Endothelial cell (in vitro differentiated cells): ENCODE measurements around the gene TRMT13. TPM values are rescaled to one million over a fixed set of nuclear protein-coding genes. Genes with fewer than 3 reads are reported as not detected.

Source experiments
- DNase-seq: peaks from one replicate; pipeline ENCODE4 v3.0.0; 2021; ENCODE audit warnings: low spot score
- H3K27ac Mint-ChIP-seq: one replicate; pipeline ENCODE4 v1.8.0; 2021; ENCODE audit warnings: mixed read lengths, inconsistent platforms; ENCODE audit not compliant: unreplicated experiment
- H3K27me3 Mint-ChIP-seq: one replicate; pipeline ENCODE4 v1.8.0; 2021; ENCODE audit warnings: mild to moderate bottlenecking, moderate library complexity, mixed read lengths, inconsistent platforms; ENCODE audit not compliant: unreplicated experiment
- H3K36me3 Mint-ChIP-seq: one replicate; pipeline ENCODE4 v1.8.0; 2021; ENCODE audit warnings: mild to moderate bottlenecking, low read depth, mixed read lengths, inconsistent platforms; ENCODE audit not compliant: unreplicated experiment
- H3K4me1 Mint-ChIP-seq: one replicate; pipeline ENCODE4 v1.8.0; 2021; ENCODE audit warnings: mild to moderate bottlenecking, mixed read lengths, inconsistent platforms; ENCODE audit not compliant: unreplicated experiment
- H3K4me3 Mint-ChIP-seq: one replicate; pipeline ENCODE4 v1.8.0; 2021; ENCODE audit warnings: mild to moderate bottlenecking, mixed read lengths, inconsistent platforms; ENCODE audit not compliant: unreplicated experiment
- H3K9me3 Mint-ChIP-seq: one replicate; pipeline ENCODE4 v1.8.0; 2021; ENCODE audit warnings: mixed read lengths, inconsistent platforms; ENCODE audit not compliant: unreplicated experiment
- CTCF ChIP-seq: fragments of 200-600 bp; sonication (generic); IDR thresholded peaks from one replicate; pipeline ENCODE4 v1.5.0; 2021; ENCODE audit warnings: antibody characterized with exemption; ENCODE audit not compliant: unreplicated experiment
- total RNA-seq: library from RNA; stranded (reverse); fragmentation: NEBNext Ultra II Directional; extraction: Animal tissue kit (Norgen Biotek cat#: 25700); gene quantifications from one replicate; pipeline ENCODE4 v1.2.1, GENCODE V29; 2021; ENCODE audit not compliant: unreplicated experiment

TRMT13 gene
- total RNA-seq, 1 donor from 2014 or later, result 10.5 TPM

GRCh38 chr1:100100202-100100601 is 32.8 kb upstream of the TRMT13 start:
- no peak for DNase-seq
- Mint-ChIP-seq H3K9me3 (no peaks in the 10 kb centered on the region), H3K36me3 (peaks cover 25% of the 10 kb centered on the region), H3K27me3 (no peaks in the 10 kb centered on the region), H3K4me1 (no peaks in the 10 kb centered on the region), H3K27ac (no peak overlapping the region), H3K4me3 (no peak overlapping the region)
- no peak for TF ChIP-seq CTCF

GRCh38 chr1:100101564-100101963 is 31.4 kb upstream of the TRMT13 start:
- H3K27ac Mint-ChIP-seq, result no peak overlapping the region
- H3K36me3 Mint-ChIP-seq, result peaks cover 19% of the 10 kb centered on the region
- no peaks in the 10 kb centered on the region for H3K9me3 Mint-ChIP-seq

GRCh38 chr1:100107696-100108095 is 25.3 kb upstream of the TRMT13 start:
- H3K9me3 Mint-ChIP-seq, result no peaks in the 10 kb centered on the region

More at GRCh38 chr1:100101564-100101963, 31.4 kb upstream of the TRMT13 start:
- no peak for TF ChIP-seq CTCF
- Mint-ChIP-seq H3K27me3 (no peaks in the 10 kb centered on the region), H3K4me1 (no peaks in the 10 kb centered on the region), H3K4me3 (no peak overlapping the region)
- no peak for DNase-seq

GRCh38 chr1:100109554-100110066 is 23.4 kb upstream of the TRMT13 start:
- TF ChIP-seq CTCF, result no peak
- H3K36me3 Mint-ChIP-seq, result peaks cover 7% of the 10 kb centered on the region
- H3K27me3 Mint-ChIP-seq, result no peaks in the 10 kb centered on the region
- no peak for DNase-seq
- no peaks in the 10 kb centered on the region for H3K9me3 Mint-ChIP-seq
- H3K27ac Mint-ChIP-seq, result no peak overlapping the region
- no peaks in the 10 kb centered on the region for H3K4me1 Mint-ChIP-seq
- no peak overlapping the region for H3K4me3 Mint-ChIP-seq

More at GRCh38 chr1:100107696-100108095, 25.3 kb upstream of the TRMT13 start:
- Mint-ChIP-seq H3K27me3 (no peaks in the 10 kb centered on the region), H3K27ac (peak overlapping the region; percentile 84), H3K4me1 (no peaks in the 10 kb centered on the region), H3K4me3 (no peak overlapping the region), H3K36me3 (peaks cover 12% of the 10 kb centered on the region)
- no peak for DNase-seq
- no peak for TF ChIP-seq CTCF

- Mint-ChIP-seq H3K27me3 (no peaks in the 10 kb centered on the region), H3K4me3 (no peak overlapping the region), H3K36me3 (peaks cover 7% of the 10 kb centered on the region), H3K4me1 (no peaks in the 10 kb centered on the region), H3K27ac (no peak overlapping the region), H3K9me3 (no peaks in the 10 kb centered on the region)
- DNase-seq, result no peak
- TF ChIP-seq CTCF, result no peak
These were observed 17.4 kb upstream of the TRMT13 start for GRCh38 chr1:100115524-100115923.
